ENCODE measurements around the gene AKAP12. TPM values are rescaled to one million over a fixed set of nuclear protein-coding genes. Genes with fewer than 3 reads are reported as not detected.

Gene AKAP12
- polyA plus RNA-seq, 1 donor from 2014 or later = 21.5 TPM

DNA sequence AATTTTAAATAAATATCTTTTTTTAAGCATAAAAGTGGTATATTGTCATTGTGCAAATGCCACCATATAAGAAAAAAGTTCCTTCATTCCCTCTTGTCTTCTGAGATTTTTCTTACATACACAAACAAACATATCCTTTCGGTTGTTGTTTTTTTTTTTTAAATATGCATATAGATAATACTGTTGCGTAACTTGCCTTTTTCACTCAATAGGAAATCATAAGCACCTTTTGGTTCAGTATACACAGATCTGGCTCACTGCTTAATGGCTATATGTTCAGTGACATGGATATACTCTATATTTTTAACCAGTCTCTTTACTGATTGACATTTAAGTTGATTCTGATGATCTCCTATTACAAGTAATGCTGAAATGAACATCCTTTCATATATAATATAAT lies 40.1 kb downstream of the AKAP12 start:
- Histone ChIP-seq H3K36me3 (ENCODE audit: insufficient read depth, low read length) (no peaks in the 10 kb centered on the region), H3K27ac (ENCODE audit: low read length) (no peak overlapping the region), H3K4me3 (ENCODE audit: low read length) (no peak overlapping the region), H3K9me3 (ENCODE audit: low read length) (no peaks in the 10 kb centered on the region), H2AFZ (ENCODE audit: low read depth, low read length) (no peak overlapping the region), H3K27me3 (ENCODE audit: insufficient read depth, low read depth, low read length) (no peaks in the 10 kb centered on the region), H3K79me2 (replicated peaks; ENCODE audit: insufficient read depth, low read length) (peaks cover 5% of the 10 kb centered on the region), H3F3A (ENCODE audit: insufficient read depth, low read length, poor library complexity, severe bottlenecking) (no peaks in the 10 kb centered on the region), H4K20me1 (ENCODE audit: insufficient read depth) (no peaks in the 10 kb centered on the region), H3K4me2 (ENCODE audit: low read length) (no peak overlapping the region), H3K9ac (ENCODE audit: low read length) (no peak overlapping the region), H3K9me2 (ENCODE audit: insufficient read depth, low read length) (no peaks in the 10 kb centered on the region)
- TF ChIP-seq, protein P1, sequence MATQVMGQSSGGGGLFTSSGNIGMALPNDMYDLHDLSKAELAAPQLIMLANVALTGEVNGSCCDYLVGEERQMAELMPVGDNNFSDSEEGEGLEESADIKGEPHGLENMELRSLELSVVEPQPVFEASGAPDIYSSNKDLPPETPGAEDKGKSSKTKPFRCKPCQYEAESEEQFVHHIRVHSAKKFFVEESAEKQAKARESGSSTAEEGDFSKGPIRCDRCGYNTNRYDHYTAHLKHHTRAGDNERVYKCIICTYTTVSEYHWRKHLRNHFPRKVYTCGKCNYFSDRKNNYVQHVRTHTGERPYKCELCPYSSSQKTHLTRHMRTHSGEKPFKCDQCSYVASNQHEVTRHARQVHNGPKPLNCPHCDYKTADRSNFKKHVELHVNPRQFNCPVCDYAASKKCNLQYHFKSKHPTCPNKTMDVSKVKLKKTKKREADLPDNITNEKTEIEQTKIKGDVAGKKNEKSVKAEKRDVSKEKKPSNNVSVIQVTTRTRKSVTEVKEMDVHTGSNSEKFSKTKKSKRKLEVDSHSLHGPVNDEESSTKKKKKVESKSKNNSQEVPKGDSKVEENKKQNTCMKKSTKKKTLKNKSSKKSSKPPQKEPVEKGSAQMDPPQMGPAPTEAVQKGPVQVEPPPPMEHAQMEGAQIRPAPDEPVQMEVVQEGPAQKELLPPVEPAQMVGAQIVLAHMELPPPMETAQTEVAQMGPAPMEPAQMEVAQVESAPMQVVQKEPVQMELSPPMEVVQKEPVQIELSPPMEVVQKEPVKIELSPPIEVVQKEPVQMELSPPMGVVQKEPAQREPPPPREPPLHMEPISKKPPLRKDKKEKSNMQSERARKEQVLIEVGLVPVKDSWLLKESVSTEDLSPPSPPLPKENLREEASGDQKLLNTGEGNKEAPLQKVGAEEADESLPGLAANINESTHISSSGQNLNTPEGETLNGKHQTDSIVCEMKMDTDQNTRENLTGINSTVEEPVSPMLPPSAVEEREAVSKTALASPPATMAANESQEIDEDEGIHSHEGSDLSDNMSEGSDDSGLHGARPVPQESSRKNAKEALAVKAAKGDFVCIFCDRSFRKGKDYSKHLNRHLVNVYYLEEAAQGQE (IDR thresholded peaks at IDR 0.05; ENCODE audit: borderline replicate concordance) = no peak
- no peak for TF ChIP-seq EZH2 (IDR thresholded peaks at IDR 0.05; ENCODE audit: borderline replicate concordance, insufficient read depth, low read length, poor library complexity, severe bottlenecking)
- TF ChIP-seq RAD21 (conservative IDR thresholded peaks at IDR 0.05) = no peak
- TF ChIP-seq TAF1 (IDR thresholded peaks at IDR 0.05; ENCODE audit: low read depth) = no peak
- TF ChIP-seq EP300 (conservative IDR thresholded peaks at IDR 0.05; ENCODE audit: poor library complexity, severe bottlenecking) = no peak
- no peak for TF ChIP-seq SMC3 (conservative IDR thresholded peaks at IDR 0.05; ENCODE audit: poor library complexity)
- no peak for TF ChIP-seq MXI1 (conservative IDR thresholded peaks at IDR 0.05; ENCODE audit: poor library complexity, severe bottlenecking)
- no peak for TF ChIP-seq POLR2AphosphoS5 (IDR thresholded peaks at IDR 0.05)
- TF ChIP-seq, protein P2, sequence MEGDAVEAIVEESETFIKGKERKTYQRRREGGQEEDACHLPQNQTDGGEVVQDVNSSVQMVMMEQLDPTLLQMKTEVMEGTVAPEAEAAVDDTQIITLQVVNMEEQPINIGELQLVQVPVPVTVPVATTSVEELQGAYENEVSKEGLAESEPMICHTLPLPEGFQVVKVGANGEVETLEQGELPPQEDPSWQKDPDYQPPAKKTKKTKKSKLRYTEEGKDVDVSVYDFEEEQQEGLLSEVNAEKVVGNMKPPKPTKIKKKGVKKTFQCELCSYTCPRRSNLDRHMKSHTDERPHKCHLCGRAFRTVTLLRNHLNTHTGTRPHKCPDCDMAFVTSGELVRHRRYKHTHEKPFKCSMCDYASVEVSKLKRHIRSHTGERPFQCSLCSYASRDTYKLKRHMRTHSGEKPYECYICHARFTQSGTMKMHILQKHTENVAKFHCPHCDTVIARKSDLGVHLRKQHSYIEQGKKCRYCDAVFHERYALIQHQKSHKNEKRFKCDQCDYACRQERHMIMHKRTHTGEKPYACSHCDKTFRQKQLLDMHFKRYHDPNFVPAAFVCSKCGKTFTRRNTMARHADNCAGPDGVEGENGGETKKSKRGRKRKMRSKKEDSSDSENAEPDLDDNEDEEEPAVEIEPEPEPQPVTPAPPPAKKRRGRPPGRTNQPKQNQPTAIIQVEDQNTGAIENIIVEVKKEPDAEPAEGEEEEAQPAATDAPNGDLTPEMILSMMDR (IDR thresholded peaks at IDR 0.05; ENCODE audit: poor library complexity, severe bottlenecking) = no peak

DNA sequence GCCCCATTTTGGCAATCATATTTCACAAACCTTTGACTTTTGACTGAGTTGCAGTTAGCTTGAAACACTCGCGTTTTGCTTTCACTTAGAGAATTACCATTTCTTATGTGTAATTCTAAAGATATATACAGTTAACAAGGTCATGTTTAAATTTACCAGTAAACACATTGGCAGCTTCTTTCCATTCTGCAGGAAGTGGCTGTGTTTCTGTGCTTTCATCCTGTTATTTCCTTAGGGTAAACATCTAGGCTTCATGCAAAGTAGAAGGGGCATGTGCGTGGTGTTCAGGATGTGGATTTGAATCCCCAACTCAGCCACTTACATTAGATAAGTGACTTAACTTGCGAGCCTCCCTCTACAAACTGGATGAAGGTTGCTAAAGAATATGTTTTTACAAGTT lies 41.1 kb downstream of the AKAP12 start:
- Histone ChIP-seq H3K9me2 (ENCODE audit: insufficient read depth, low read length) (no peaks in the 10 kb centered on the region), H4K20me1 (ENCODE audit: insufficient read depth) (no peaks in the 10 kb centered on the region), H3K79me2 (replicated peaks; ENCODE audit: insufficient read depth, low read length) (peaks cover 5% of the 10 kb centered on the region), H2AFZ (ENCODE audit: low read depth, low read length) (no peak overlapping the region), H3K4me2 (ENCODE audit: low read length) (no peak overlapping the region), H3F3A (ENCODE audit: insufficient read depth, low read length, poor library complexity, severe bottlenecking) (no peaks in the 10 kb centered on the region), H3K9me3 (ENCODE audit: low read length) (no peaks in the 10 kb centered on the region), H3K4me3 (ENCODE audit: low read length) (no peak overlapping the region), H3K27ac (ENCODE audit: low read length) (no peak overlapping the region), H3K36me3 (ENCODE audit: insufficient read depth, low read length) (no peaks in the 10 kb centered on the region), H3K9ac (ENCODE audit: low read length) (no peak overlapping the region), H3K27me3 (ENCODE audit: insufficient read depth, low read depth, low read length) (no peaks in the 10 kb centered on the region)
- no peak for TF ChIP-seq POLR2AphosphoS5 (IDR thresholded peaks at IDR 0.05)
- no peak for TF ChIP-seq EZH2 (IDR thresholded peaks at IDR 0.05; ENCODE audit: borderline replicate concordance, insufficient read depth, low read length, poor library complexity, severe bottlenecking)
- TF ChIP-seq RAD21 (conservative IDR thresholded peaks at IDR 0.05) = no peak
- TF ChIP-seq, protein P1 (IDR thresholded peaks at IDR 0.05; ENCODE audit: borderline replicate concordance) = no peak
- TF ChIP-seq TAF1 (IDR thresholded peaks at IDR 0.05; ENCODE audit: low read depth) = no peak
- TF ChIP-seq, protein P2 (IDR thresholded peaks at IDR 0.05; ENCODE audit: poor library complexity, severe bottlenecking) = no peak
- no peak for TF ChIP-seq SMC3 (conservative IDR thresholded peaks at IDR 0.05; ENCODE audit: poor library complexity)
- no peak for TF ChIP-seq EP300 (conservative IDR thresholded peaks at IDR 0.05; ENCODE audit: poor library complexity, severe bottlenecking)
- no peak for TF ChIP-seq MXI1 (conservative IDR thresholded peaks at IDR 0.05; ENCODE audit: poor library complexity, severe bottlenecking)

All from neural cell (in vitro differentiated cells).